ENCODE data around the gene TGFBR3.

Gene TGFBR3

DNA sequence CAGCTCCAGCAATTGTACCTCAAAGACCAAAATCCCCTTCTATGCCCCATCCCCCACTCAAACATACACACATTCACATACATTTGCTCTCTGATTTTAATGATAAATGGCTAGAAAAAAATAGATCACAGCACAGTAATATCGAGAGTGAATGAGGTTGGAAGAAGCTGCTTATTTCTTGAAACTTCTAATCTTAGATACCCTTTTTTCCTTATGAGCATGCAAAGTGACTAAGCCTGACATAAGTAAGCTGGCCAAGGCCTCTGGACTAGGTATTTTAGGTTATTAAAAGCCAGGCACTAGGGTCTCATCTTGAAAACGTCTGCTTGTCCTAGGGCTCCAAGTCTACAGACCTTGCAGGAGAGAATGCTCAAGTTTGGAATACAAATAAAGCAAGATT lies 133.6 kb downstream of the TGFBR3 start:
- no peaks in the 10 kb centered on the region for H4K20me1 ChIP-seq (ENCODE audit: insufficient read depth, low read length)
- H3K9me2 ChIP-seq (ENCODE audit: low read depth, low read length): no peaks in the 10 kb centered on the region
- H3K4me3 ChIP-seq (ENCODE audit: low read depth, low read length, poor library complexity, severe bottlenecking): no peak overlapping the region
- no peaks in the 10 kb centered on the region for H3F3A ChIP-seq (ENCODE audit: insufficient read depth, low read length)
- no peaks in the 10 kb centered on the region for H3K36me3 ChIP-seq (ENCODE audit: insufficient read depth, low read length)
- H3K27ac ChIP-seq (ENCODE audit: low read depth, low read length, poor library complexity, severe bottlenecking): no peak overlapping the region
- H3K4me1 ChIP-seq (ENCODE audit: insufficient read depth, low read length, severe bottlenecking): no peaks in the 10 kb centered on the region
- TF ChIP-seq, protein P1, sequence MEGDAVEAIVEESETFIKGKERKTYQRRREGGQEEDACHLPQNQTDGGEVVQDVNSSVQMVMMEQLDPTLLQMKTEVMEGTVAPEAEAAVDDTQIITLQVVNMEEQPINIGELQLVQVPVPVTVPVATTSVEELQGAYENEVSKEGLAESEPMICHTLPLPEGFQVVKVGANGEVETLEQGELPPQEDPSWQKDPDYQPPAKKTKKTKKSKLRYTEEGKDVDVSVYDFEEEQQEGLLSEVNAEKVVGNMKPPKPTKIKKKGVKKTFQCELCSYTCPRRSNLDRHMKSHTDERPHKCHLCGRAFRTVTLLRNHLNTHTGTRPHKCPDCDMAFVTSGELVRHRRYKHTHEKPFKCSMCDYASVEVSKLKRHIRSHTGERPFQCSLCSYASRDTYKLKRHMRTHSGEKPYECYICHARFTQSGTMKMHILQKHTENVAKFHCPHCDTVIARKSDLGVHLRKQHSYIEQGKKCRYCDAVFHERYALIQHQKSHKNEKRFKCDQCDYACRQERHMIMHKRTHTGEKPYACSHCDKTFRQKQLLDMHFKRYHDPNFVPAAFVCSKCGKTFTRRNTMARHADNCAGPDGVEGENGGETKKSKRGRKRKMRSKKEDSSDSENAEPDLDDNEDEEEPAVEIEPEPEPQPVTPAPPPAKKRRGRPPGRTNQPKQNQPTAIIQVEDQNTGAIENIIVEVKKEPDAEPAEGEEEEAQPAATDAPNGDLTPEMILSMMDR (IDR thresholded peaks at IDR 0.05; ENCODE audit: low read length): no peak
- TF ChIP-seq EZH2 (IDR thresholded peaks at IDR 0.05; ENCODE audit: borderline replicate concordance, low read length): no peak
- no peak overlapping the region for H3K9ac ChIP-seq (ENCODE audit: low read length)
- no peaks in the 10 kb centered on the region for H3K79me2 ChIP-seq (ENCODE audit: insufficient read depth, low read length)
- no peaks in the 10 kb centered on the region for H3K9me3 ChIP-seq (ENCODE audit: low read length)
- no peaks in the 10 kb centered on the region for H3K27me3 ChIP-seq (ENCODE audit: insufficient read depth, low read length)
- no peak overlapping the region for H2AFZ ChIP-seq (ENCODE audit: low read length)
- no peak overlapping the region for H3K4me2 ChIP-seq (ENCODE audit: low read length)

DNA sequence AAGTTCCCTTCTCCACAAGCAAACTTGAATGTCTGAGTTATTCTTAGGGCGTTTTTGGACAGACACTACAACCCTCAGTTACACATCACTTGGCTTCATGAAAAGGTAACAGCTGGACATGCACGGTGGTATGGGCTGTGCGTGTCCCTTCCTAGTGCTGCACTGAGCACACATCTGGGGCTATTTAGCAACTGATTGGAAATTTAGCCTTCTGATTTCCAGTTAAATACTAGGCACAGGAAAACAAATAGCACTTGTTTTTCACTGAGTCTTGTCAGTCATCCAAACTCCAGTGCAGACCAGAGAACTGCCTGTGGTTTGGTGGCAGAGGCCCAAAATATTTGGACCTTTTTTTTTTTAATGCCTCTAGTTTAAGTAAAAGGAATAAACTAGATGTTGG lies 134.7 kb downstream of the TGFBR3 start:
- Histone ChIP-seq H3F3A (ENCODE audit: insufficient read depth, low read length) (no peaks in the 10 kb centered on the region), H2AFZ (ENCODE audit: low read length) (no peak overlapping the region), H4K20me1 (ENCODE audit: insufficient read depth, low read length) (no peaks in the 10 kb centered on the region), H3K4me1 (ENCODE audit: insufficient read depth, low read length, severe bottlenecking) (no peaks in the 10 kb centered on the region), H3K27ac (ENCODE audit: low read depth, low read length, poor library complexity, severe bottlenecking) (no peak overlapping the region), H3K27me3 (ENCODE audit: insufficient read depth, low read length) (no peaks in the 10 kb centered on the region), H3K9me3 (ENCODE audit: low read length) (no peaks in the 10 kb centered on the region), H3K36me3 (ENCODE audit: insufficient read depth, low read length) (no peaks in the 10 kb centered on the region), H3K4me2 (ENCODE audit: low read length) (no peak overlapping the region), H3K9me2 (ENCODE audit: low read depth, low read length) (no peaks in the 10 kb centered on the region), H3K9ac (ENCODE audit: low read length) (no peak overlapping the region), H3K4me3 (ENCODE audit: low read depth, low read length, poor library complexity, severe bottlenecking) (no peak overlapping the region), H3K79me2 (ENCODE audit: insufficient read depth, low read length) (no peaks in the 10 kb centered on the region)
- no peak for TF ChIP-seq EZH2 (IDR thresholded peaks at IDR 0.05; ENCODE audit: borderline replicate concordance, low read length)
- TF ChIP-seq, protein P1 (IDR thresholded peaks at IDR 0.05; ENCODE audit: low read length): no peak

DNA sequence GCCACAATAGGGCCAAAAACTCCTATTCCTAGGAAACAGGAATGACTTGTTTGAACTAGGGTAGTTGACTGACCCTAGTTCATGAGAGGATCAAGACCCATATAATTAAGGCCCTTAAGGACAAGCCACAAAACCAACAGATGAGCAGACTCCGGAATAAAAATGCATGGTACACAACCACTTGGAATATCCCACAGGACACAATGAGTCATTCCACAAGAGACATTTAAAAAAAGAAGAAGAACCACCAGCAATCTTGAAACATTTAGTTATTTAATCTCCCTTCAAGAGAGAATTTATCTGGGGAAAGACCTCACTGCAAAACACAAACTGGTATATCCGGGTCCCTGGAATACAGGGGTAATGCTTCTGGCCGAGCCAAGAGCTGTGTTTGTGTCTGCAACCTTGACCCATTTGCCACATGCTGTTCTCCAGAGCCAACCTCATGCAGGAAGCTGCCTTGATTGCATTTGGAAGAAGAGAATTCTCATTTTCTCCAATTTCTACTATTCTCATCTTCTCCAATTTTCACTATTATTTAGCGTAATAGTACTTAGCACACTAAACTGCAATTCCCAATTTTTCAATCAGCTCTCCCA lies 135.5 kb downstream of the TGFBR3 start:
- H3K79me2 ChIP-seq (ENCODE audit: insufficient read depth, low read length): no peaks in the 10 kb centered on the region
- H3K4me1 ChIP-seq (ENCODE audit: insufficient read depth, low read length, severe bottlenecking): no peaks in the 10 kb centered on the region
- no peak overlapping the region for H2AFZ ChIP-seq (ENCODE audit: low read length)
- no peak overlapping the region for H3K9ac ChIP-seq (ENCODE audit: low read length)
- H3K9me2 ChIP-seq (ENCODE audit: low read depth, low read length): no peaks in the 10 kb centered on the region
- H3K4me2 ChIP-seq (ENCODE audit: low read length): no peak overlapping the region
- no peaks in the 10 kb centered on the region for H3K9me3 ChIP-seq (ENCODE audit: low read length)
- no peaks in the 10 kb centered on the region for H3K27me3 ChIP-seq (ENCODE audit: insufficient read depth, low read length)
- H3K4me3 ChIP-seq (ENCODE audit: low read depth, low read length, poor library complexity, severe bottlenecking): no peak overlapping the region
- TF ChIP-seq, protein P1 (IDR thresholded peaks at IDR 0.05; ENCODE audit: low read length): no peak
- no peak for TF ChIP-seq EZH2 (IDR thresholded peaks at IDR 0.05; ENCODE audit: borderline replicate concordance, low read length)
- no peak overlapping the region for H3K27ac ChIP-seq (ENCODE audit: low read depth, low read length, poor library complexity, severe bottlenecking)
- no peaks in the 10 kb centered on the region for H3F3A ChIP-seq (ENCODE audit: insufficient read depth, low read length)
- H3K36me3 ChIP-seq (ENCODE audit: insufficient read depth, low read length): no peaks in the 10 kb centered on the region
- H4K20me1 ChIP-seq (ENCODE audit: insufficient read depth, low read length): no peaks in the 10 kb centered on the region
